Measurements from ENCODE around the gene AHRR. TPM values are rescaled to one million over a fixed set of nuclear protein-coding genes. Genes with fewer than 3 reads are reported as not detected.
"Not testable (repeated sequence)": the region's sequence is repeated elsewhere in the genome, so short reads cannot be mapped to it uniquely, and the experiment has no call there.

The AHRR gene
- total RNA-seq, 2 experiments from 2014 or later = 28.3 to 34.9 TPM

- CTCF ChIA-PET = interaction anchor here (0.7 to 1.5 kb wide), 4 partner anchors 16 to 122 kb away, joined by 3 to 4 read pairs (median 3); no protein-coding TSS in a partner anchor
These were observed 73.8 kb downstream of the AHRR start for GRCh38 chr5:395156-395920.

DNA sequence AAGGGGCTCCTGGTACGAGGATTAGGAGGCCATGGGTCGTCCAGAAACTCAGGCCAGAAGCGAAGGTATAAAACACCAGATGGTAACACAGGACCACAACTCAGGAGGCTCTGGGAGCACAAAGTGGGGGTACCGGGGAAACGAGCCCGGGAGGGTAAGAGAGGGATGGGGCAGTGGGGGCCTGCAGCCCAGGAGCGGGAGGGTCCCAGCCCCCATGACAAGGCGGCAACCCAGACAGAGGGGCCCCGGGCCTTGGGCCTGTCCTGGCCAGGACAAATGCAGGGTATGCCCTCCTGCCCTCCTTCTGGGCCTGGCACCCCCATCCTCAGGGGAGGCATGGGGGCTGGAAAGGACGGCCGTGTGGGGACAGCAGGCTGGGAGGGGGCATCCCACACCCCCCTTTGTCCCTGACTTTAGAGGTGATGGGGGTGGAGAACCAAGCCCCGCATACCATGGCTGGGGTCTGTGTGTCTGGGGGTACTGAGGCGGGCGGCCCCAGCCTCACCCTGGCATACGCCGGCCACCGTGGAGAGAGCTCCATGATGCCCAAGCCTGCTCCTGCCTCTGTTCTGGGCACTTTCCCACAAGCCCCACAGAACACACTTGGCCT is 74.5 kb downstream of the AHRR start:
- DNase-seq = peak; percentile 12
- H3K9me3 Mint-ChIP-seq = no peaks in the 10 kb centered on the region
- peaks cover 23% of the 10 kb centered on the region for H3K36me3 Mint-ChIP-seq (ENCODE audit: low read depth)
- no peaks in the 10 kb centered on the region for H3K27me3 Mint-ChIP-seq
- H3K4me1 Mint-ChIP-seq = peaks cover 57% of the 10 kb centered on the region
- CTCF ChIA-PET = interaction anchor here (0.5 to 1.5 kb wide), 4 partner anchors 16 to 123 kb away, joined by 3 read pairs; no protein-coding TSS in a partner anchor
- H3K27ac Mint-ChIP-seq = no peak overlapping the region
- no peak overlapping the region for H3K4me3 Mint-ChIP-seq
- POLR2A ChIA-PET = no interaction called here

More at GRCh38 chr5:395156-395920, 73.8 kb downstream of the AHRR start:
- Mint-ChIP-seq H3K27me3 (no peaks in the 10 kb centered on the region), H3K9me3 (no peaks in the 10 kb centered on the region), H3K36me3 (ENCODE audit: low read depth) (peaks cover 23% of the 10 kb centered on the region), H3K4me1 (peaks cover 60% of the 10 kb centered on the region), H3K4me3 (no peak overlapping the region), H3K27ac (peak overlapping the region; percentile 76)
- POLR2A ChIA-PET = interaction anchor here (0.5 kb wide), 1 partner anchor 63 kb away, joined by 5 read pairs; no protein-coding TSS in a partner anchor
- DNase-seq = peak; percentile 5

DNA sequence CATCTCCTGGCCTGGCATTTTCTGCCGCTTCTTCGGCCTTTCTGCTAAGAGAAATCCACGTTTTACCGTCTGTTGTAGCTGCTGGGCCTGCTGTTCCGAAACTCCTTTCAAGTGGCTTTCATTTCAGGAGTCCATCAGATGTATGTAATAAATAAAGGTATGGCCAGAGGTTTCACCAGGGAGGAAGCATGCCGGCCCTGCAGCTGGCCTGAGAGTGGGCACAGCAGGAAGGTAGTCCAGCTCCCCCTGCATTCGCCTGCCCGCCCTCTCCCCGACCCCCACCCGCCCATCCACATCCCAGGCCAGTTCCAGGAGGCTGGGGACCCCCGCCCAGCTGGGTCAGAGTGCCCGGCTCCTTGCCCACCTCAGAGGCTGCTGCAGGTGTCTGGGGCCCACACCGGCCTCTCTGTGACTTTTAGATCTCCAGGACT is 75.0 kb downstream of the AHRR start:
- Mint-ChIP-seq H3K27ac (no peak overlapping the region), H3K9me3 (no peaks in the 10 kb centered on the region), H3K27me3 (no peaks in the 10 kb centered on the region), H3K36me3 (ENCODE audit: low read depth) (peaks cover 27% of the 10 kb centered on the region), H3K4me1 (peaks cover 55% of the 10 kb centered on the region), H3K4me3 (no peak overlapping the region)
- peak; percentile 16 for DNase-seq
- ChIA-PET POLR2A (no interaction called here), CTCF (interaction anchor here (0.5 to 1.5 kb wide), 3 partner anchors 17 to 50 kb away, joined by 3 read pairs; no protein-coding TSS in a partner anchor)

- Mint-ChIP-seq H3K36me3 (ENCODE audit: low read depth) (peaks cover 36% of the 10 kb centered on the region), H3K4me1 (peaks cover 56% of the 10 kb centered on the region), H3K27ac (peak overlapping the region; percentile 72)
- H3K9me3 Mint-ChIP-seq, POLR2A ChIA-PET, H3K4me3 Mint-ChIP-seq, CTCF ChIA-PET, H3K27me3 Mint-ChIP-seq, DNase-seq: not testable (repeated sequence)
These were observed 76.6 kb downstream of the AHRR start for GRCh38 chr5:398141-398474.

DNA sequence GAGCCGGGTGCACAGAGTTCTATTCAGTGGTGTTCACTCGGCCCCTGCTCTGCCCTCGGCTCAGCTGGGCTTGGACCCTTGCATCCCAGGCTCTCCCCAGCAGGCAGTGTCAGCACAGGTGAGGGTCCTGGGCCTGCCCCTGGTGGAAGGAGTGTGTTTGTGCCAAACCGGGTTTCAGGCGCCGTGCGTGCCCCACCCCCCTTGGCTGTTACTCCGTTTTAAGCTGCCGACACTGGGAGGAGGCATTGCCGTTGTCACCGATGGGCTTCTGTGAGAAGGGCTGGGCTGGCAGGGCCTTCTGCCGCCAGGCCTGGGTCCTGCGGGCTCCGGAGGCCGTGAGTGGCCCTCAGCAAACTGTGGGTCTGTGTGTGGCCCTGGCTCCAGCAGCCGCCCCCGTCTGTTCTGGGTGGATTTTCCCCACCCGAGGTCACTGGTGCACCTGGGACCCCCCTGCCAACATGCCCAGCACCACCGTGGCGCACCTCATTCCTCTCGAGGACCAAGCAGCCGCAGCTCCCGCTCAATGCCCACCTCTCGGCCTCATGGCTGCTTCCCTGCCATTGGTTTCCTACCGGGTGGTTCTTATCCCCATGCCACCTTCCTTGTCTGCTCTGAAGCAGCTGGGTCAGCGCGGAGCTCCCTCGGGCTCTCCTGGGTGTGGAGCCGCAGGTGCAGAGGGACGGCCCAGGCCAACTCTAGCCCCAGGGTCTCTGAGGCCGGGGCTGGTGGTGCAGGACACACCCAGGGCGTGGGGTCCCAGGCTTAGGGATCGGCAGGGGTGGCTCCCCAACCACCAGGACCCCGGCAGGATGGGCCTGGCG is 77.2 kb downstream of the AHRR start:
- CTCF ChIA-PET = interaction anchor here (0.9 to 1.4 kb wide), 4 partner anchors 19 to 134 kb away, joined by 3 read pairs; partner anchors contain the start of gene AHRR
- Mint-ChIP-seq H3K9me3 (no peaks in the 10 kb centered on the region), H3K36me3 (ENCODE audit: low read depth) (peaks cover 38% of the 10 kb centered on the region), H3K4me3 (no peak overlapping the region), H3K27me3 (no peaks in the 10 kb centered on the region), H3K4me1 (peaks cover 52% of the 10 kb centered on the region), H3K27ac (peak overlapping the region; percentile 75)
- POLR2A ChIA-PET = no interaction called here
- DNase-seq = peak; percentile 35

GRCh38 chr5:399296-400281 is 78.1 kb downstream of the AHRR start:
- POLR2A ChIA-PET = no interaction called here
- no peaks in the 10 kb centered on the region for H3K27me3 Mint-ChIP-seq
- CTCF ChIA-PET = interaction anchor here (0.9 to 1.4 kb wide), 4 partner anchors 20 to 135 kb away, joined by 3 read pairs; partner anchors contain the start of gene AHRR
- peak; percentile 66 for DNase-seq
- H3K36me3 Mint-ChIP-seq (ENCODE audit: low read depth) = peaks cover 36% of the 10 kb centered on the region
- H3K4me1 Mint-ChIP-seq = peaks cover 52% of the 10 kb centered on the region
- peak overlapping the region; percentile 27 for H3K4me3 Mint-ChIP-seq
- peak overlapping the region; percentile 75 for H3K27ac Mint-ChIP-seq
- no peaks in the 10 kb centered on the region for H3K9me3 Mint-ChIP-seq

DNA sequence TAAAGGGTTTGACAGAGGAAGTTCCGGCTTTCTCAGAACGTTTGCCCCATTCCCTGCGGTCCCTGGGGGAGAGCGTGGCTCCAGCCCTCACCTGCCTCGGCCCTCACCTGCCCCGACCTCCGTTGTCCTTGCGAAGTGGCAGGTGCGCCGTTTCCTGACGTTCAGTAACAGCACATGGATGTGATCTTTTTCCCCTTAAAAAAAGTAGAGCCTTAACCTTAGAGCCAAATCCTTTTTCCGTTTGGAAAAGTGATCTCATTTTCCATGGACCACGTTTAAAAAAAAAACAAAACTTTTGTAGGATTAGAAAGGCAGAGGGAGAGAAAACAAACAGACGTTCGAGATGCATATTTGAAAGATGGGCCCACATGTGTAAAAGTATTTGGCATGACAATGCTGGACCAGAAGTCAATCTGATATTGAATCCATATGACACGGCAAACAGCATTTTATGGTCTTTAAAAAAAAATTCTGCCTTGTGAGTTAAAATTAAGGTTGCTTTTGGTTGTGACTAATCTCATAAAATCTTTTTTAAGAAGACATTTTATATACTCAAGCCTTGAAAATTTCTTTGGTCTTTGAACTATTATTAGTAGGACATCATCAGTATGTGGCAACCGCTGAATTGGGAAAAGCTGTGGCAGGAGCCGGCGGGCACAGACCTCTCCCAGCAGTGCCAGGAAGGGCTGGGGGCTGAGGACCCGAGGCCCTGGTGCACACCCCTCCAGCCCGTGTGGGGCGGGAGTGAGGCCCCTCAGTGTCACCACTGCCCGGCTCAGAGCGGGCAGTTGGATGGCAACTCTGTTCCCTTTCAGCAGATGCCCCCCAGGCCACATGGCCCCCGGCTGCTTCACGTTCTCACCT is 79.0 kb downstream of the AHRR start:
- POLR2A ChIA-PET = no interaction called here
- CTCF ChIA-PET = interaction anchor here (1.4 to 2.3 kb wide), 2 partner anchors 13 to 21 kb away, joined by 3 to 5 read pairs; no protein-coding TSS in a partner anchor
- peak; percentile 3 for DNase-seq
- Mint-ChIP-seq H3K9me3 (no peaks in the 10 kb centered on the region), H3K4me1 (peaks cover 46% of the 10 kb centered on the region), H3K4me3 (no peak overlapping the region), H3K36me3 (ENCODE audit: low read depth) (peaks cover 36% of the 10 kb centered on the region), H3K27me3 (no peaks in the 10 kb centered on the region), H3K27ac (no peak overlapping the region)

DNA sequence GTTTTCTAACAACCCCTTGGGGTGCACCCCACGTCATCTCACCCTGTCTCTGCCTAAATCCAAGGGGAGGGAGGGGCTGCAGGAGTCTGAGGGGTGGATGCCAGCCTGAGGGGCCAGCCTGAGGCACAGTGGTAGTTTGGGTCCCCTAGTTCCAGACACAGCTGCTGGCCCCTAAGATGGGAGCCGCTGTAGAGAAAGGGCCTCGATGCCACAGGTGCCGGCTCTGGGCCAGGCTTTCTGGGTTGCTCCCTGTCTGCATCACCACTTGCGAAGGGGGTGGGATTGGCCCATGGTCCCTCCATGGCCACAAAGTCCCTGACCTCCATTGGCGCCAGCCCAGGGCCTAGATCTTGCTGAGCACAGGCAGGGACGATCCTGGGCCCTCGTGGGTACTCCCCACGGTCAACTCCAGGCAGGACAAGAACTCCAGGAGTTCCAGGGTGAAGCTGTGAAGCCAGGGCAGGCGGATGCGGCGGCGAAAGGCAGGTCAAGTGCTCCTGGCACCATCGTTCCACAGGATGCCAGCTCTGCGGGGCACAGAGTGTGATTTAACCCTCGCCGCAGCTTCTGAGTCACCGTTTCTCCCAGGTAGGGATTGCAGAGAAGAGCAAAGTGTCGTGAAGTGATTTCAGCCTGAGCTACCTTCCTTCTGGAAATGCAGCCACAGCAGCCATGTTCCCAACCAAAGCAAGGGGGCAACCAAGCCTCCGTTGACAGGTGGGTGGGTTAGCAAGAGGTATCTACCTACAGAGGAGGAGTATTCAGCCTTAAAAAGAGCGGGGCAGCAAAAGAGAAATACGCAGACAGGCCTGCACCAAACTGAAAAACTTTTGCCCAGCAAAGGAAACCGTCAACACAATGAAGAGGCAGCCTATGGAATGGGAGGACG is 79.9 kb downstream of the AHRR start:
- Mint-ChIP-seq H3K4me3 (no peak overlapping the region), H3K27ac (peak overlapping the region; percentile 46), H3K9me3 (no peaks in the 10 kb centered on the region), H3K36me3 (ENCODE audit: low read depth) (peaks cover 40% of the 10 kb centered on the region), H3K4me1 (peaks cover 42% of the 10 kb centered on the region), H3K27me3 (no peaks in the 10 kb centered on the region)
- ChIA-PET CTCF (interaction anchor here (2.3 kb wide), 1 partner anchor 12 kb away, joined by 5 read pairs; no protein-coding TSS in a partner anchor), POLR2A (no interaction called here)
- DNase-seq = peak; percentile 2

- POLR2A ChIA-PET, H3K9me3 Mint-ChIP-seq, H3K4me3 Mint-ChIP-seq, H3K27me3 Mint-ChIP-seq, H3K27ac Mint-ChIP-seq: not testable (repeated sequence)
- Mint-ChIP-seq H3K4me1 (peaks cover 43% of the 10 kb centered on the region), H3K36me3 (ENCODE audit: low read depth) (peaks cover 40% of the 10 kb centered on the region)
- peak; percentile 1 for DNase-seq
- CTCF ChIA-PET = interaction anchor here (2.3 to 2.8 kb wide), 2 partner anchors 9 to 12 kb away, joined by 5 to 10 read pairs; no protein-coding TSS in a partner anchor
These were observed 80.7 kb downstream of the AHRR start for GRCh38 chr5:402219-402614.

- DNase-seq = peak; percentile 4
- ChIA-PET POLR2A (no interaction called here), CTCF (interaction anchor here (0.9 to 2.8 kb wide), 3 partner anchors 10 to 40 kb away, joined by 3 to 10 read pairs (median 5); no protein-coding TSS in a partner anchor)
- Mint-ChIP-seq H3K9me3 (no peaks in the 10 kb centered on the region), H3K27me3 (no peaks in the 10 kb centered on the region), H3K4me3 (no peak overlapping the region), H3K4me1 (peaks cover 45% of the 10 kb centered on the region), H3K36me3 (ENCODE audit: low read depth) (peaks cover 40% of the 10 kb centered on the region), H3K27ac (peak overlapping the region; percentile 38)
These were observed 81.3 kb downstream of the AHRR start for GRCh38 chr5:402615-403359.
